Activated CD8-positive, alpha-beta memory T cell treated with anti-CD3 and anti-CD28 coated beads, Interleukin-2, amount 50 U/mL, for 24 hours (primary cell): ENCODE measurements around the gene PSG1.
"Not testable (repeated sequence)": the region's sequence is repeated elsewhere in the genome, so short reads cannot be mapped to it uniquely, and the experiment has no call there.

Source experiments
- DNase-seq: peaks from one replicate; pipeline ENCODE4 v3.0.0-alpha.2; 2020; ENCODE audit errors: extremely low read depth

The PSG1 gene

GRCh38 chr19:42819960-42820650, 59.4 kb downstream of the PSG1 start:
- DNase-seq, result not testable (repeated sequence)

- no peak for DNase-seq
These were observed 62.6 kb downstream of the PSG1 start for GRCh38 chr19:42816894-42817293.
